Neuron (in vitro differentiated cells): ENCODE measurements around the gene LRRC10.

ENCODE experiments used
- H2AFZ ChIP-seq: one replicate; pipeline ENCODE4 v1.6.1; 2013; ENCODE audit warnings: low read depth, mild to moderate bottlenecking, inconsistent platforms, low read length, moderate library complexity
- H3K27me3 ChIP-seq: one replicate; pipeline ENCODE4 v1.6.1; 2013; ENCODE audit warnings: low read length; ENCODE audit not compliant: insufficient read depth
- H3K36me3 ChIP-seq: one replicate; pipeline ENCODE4 v1.6.1; 2013; ENCODE audit warnings: low read length; ENCODE audit not compliant: insufficient read depth
- H3K4me1 ChIP-seq: one replicate; pipeline ENCODE4 v1.6.1; 2013; ENCODE audit warnings: low read length; ENCODE audit not compliant: insufficient read depth
- H3K4me3 ChIP-seq: 2 replicates; pipeline ENCODE4 v1.5.1; 2013; ENCODE audit warnings: mild to moderate bottlenecking, low read length, moderate library complexity
- H3K9me3 ChIP-seq: one replicate; pipeline ENCODE4 v1.6.1; 2013; ENCODE audit warnings: low read length

The LRRC10 gene

DNA sequence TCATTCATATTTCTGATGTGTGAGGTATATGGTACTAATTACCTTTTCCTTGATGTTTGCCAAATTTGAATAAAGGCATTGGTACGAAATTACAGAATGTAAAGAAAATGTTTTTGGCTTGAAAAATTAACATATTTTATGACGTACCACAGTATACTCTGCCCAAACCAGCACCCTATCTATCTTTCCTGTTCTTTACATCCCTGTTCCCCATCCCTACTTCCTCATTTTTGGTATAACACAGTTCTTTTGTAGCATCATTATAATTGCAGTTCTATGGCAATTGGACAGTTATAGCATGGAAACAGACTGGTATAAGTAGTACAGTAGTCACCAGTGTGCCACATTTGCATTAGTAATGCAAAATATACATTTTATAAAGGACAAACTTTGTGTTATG is 32.4 kb downstream of the LRRC10 start:
- no peaks in the 10 kb centered on the region for H3K27me3 ChIP-seq
- no peaks in the 10 kb centered on the region for H3K9me3 ChIP-seq
- no peak overlapping the region for H3K4me3 ChIP-seq
- no peak overlapping the region for H2AFZ ChIP-seq
- peaks cover 15% of the 10 kb centered on the region for H3K4me1 ChIP-seq
- peaks cover 26% of the 10 kb centered on the region for H3K36me3 ChIP-seq

DNA sequence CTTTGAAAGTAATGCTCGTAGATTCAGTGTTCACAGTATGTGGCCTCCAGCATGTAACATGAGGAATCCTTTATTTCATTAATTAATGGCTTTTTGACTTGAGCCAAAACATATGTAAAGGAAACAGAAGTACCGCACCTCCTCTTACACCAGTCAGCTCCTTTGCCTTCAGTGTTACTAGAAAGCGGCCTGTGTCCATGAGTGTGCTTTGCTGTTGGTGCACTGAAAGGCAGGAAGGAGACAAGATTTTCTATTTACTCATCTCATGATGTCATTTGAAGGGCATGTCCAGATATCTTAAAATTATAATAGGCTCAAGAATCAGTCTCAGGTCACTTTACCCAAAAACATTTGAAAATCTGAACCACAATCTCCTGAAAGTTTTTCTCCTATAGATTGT is 35.4 kb downstream of the LRRC10 start:
- H2AFZ ChIP-seq = no peak overlapping the region

DNA sequence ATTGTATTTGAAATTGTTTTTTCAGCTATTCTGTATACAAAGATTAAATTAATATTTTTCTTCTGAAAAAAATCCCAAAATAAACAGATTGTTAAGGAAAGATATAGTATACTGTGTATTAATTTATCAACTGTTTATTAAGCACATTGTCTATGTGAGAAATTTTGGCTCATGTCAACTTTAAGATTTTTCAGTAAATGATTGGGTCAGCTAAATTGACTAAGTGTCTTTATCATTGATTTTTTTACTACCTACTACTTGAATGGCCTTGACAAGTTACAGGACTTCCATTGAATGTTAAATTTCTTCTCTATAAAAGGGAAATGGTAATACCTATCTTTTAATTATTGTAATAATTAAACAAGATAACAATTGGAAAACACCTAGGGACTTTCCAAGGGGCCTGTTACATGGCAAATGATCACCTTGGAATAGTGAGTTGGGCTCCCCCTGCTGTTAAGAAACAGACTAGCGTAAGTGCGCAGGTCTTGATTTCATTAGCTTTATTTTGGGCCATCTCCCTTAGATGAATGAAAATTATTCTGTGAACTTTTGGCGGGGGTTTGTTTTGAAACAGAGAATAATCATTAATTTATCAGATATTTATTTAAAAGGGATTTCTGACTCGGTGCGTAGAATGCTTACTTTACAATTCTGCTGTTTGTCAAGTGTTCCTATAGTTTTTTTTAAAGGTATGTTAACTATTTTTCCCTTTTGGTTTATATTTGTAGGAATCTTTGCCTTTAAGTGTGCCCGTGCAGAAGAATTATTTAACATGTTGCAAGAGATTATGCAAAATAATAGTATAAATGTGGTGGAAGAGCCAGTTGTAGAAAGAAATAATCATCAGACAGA is 39.9 kb downstream of the LRRC10 start:
- Histone ChIP-seq H3K4me1 (no peaks in the 10 kb centered on the region), H3K36me3 (peaks cover 37% of the 10 kb centered on the region), H3K27me3 (no peaks in the 10 kb centered on the region), H3K4me3 (no peak overlapping the region), H2AFZ (no peak overlapping the region), H3K9me3 (no peaks in the 10 kb centered on the region)

More for the DNA sequence above, 35.4 kb downstream of the LRRC10 start:
- no peak overlapping the region for H3K4me3 ChIP-seq
- H3K36me3 ChIP-seq = peaks cover 37% of the 10 kb centered on the region
- peaks cover 15% of the 10 kb centered on the region for H3K4me1 ChIP-seq
- no peaks in the 10 kb centered on the region for H3K9me3 ChIP-seq
- H3K27me3 ChIP-seq = no peaks in the 10 kb centered on the region

DNA sequence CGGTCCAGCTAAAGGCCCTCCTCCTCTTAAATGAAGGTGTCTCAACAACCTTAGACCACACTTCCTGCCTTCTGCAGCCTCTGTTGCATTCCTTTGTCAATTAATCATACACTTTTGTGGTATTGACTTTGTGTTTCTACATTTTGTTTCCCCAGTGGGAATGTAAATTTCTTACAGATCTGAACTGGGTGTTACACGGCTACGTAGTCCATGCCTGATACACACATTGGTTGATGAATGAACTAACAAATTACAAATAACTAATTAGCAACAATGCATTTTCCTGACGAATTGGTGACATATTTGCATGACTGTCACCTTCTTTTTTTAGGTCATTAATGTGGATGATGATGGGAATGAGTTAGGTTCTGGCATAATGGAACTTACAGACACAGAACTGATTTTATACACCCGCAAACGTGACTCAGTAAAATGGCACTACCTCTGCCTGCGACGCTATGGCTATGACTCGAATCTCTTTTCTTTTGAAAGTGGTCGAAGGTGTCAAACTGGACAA is 40.6 kb downstream of the LRRC10 start:
- H3K9me3 ChIP-seq = no peaks in the 10 kb centered on the region
- H3K4me1 ChIP-seq = no peaks in the 10 kb centered on the region
- H3K27me3 ChIP-seq = no peaks in the 10 kb centered on the region
- peaks cover 33% of the 10 kb centered on the region for H3K36me3 ChIP-seq
- no peak overlapping the region for H3K4me3 ChIP-seq
- no peak overlapping the region for H2AFZ ChIP-seq

DNA sequence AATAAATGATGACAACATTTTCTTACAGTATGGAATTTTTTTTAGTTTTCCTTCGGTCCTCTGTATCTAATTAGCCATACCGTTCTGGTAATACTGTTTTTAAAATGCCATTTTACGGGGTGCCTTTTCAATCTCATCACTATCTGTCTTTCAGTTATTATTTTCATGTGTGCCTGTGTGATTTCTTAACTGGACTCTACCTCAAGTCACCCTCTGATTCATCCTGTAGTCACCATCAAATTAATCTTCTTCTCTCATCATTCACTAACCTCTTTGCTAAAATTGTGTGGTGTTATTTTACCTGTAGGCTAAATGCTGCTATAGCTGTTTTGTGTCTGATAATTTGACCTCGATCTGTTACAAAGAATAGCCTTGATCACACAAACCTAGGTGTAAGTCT is 41.5 kb downstream of the LRRC10 start:
- Histone ChIP-seq H3K9me3 (no peaks in the 10 kb centered on the region), H3K4me3 (no peak overlapping the region), H3K27me3 (no peaks in the 10 kb centered on the region), H3K4me1 (no peaks in the 10 kb centered on the region), H3K36me3 (peaks cover 33% of the 10 kb centered on the region), H2AFZ (no peak overlapping the region)

DNA sequence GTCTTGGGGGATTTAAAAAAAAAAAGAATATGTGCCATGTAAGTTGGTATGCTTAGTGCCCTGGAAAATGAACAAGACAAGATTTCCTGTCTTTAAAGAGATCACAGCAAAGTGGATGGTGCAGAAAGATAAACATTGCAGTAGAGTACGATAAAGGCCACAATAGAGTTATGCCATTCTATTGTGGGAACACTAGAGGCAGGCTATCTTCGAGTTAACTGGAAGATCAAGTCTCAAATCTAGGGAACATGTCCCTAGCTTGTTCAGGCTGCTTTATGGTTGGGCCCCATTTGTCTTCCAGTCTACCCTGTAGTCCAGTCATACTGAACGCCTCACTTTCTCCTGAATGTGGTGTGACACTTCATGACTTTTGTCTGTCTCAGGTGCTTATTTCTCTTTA is 44.1 kb downstream of the LRRC10 start:
- Histone ChIP-seq H3K36me3 (peaks cover 28% of the 10 kb centered on the region), H3K4me3 (no peak overlapping the region), H3K27me3 (no peaks in the 10 kb centered on the region), H2AFZ (no peak overlapping the region), H3K4me1 (no peaks in the 10 kb centered on the region), H3K9me3 (no peaks in the 10 kb centered on the region)

DNA sequence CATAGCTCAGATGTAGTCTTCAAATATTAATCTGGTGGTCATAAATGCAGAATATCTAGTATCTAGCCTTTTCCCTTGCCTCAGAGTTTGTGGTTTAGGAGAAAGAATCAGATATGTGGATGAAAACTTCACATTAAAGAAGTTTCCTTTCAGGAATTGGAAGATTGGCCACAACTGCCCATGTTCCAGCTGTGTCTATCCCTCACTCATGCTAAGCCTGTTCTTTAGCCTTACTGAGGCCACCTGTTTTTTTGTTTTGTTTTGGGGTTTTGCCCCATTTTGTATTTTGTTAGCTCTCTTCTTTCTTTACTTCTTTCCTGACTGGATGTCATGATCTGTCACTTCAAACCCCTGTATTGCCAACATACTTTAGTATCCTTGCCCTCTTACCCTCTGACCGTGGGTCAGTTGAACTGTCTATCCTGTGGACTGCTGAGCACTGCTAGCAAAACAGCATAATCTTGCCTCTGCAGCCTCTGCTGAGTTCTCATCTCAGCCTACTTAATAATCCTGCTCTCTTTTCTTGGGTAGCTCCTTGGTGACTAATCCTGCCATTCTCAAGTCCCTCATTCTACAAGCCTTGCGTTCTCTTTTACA is 47.4 kb downstream of the LRRC10 start:
- Histone ChIP-seq H3K4me3 (no peak overlapping the region), H3K27me3 (no peaks in the 10 kb centered on the region), H3K36me3 (peaks cover 25% of the 10 kb centered on the region), H3K9me3 (no peaks in the 10 kb centered on the region), H2AFZ (no peak overlapping the region), H3K4me1 (no peaks in the 10 kb centered on the region)
